Forelimb muscle (tissue), 1 donor: ENCODE data around the gene NQO1. TPM values are rescaled to one million over a fixed set of nuclear protein-coding genes. Genes with fewer than 3 reads are reported as not detected.

ENCODE experiments used
- DNase-seq: peaks from one replicate; pipeline ENCODE4 v3.0.0-alpha.2; 2013; ENCODE audit warnings: low read depth
- polyA plus RNA-seq: library from polyadenylated mRNA; unstranded; fragments of 120-200 nt; gene quantifications from one replicate; pipeline ENCODE4 v1.2.1, GENCODE V29; 2013; ENCODE audit not compliant: insufficient read length

Gene NQO1
- polyA plus RNA-seq, 1 donor: 12.3 TPM

GRCh38 chr16:69706256-69706974 lies 19.9 kb downstream of the NQO1 start:
- DNase-seq: no peak

DNA sequence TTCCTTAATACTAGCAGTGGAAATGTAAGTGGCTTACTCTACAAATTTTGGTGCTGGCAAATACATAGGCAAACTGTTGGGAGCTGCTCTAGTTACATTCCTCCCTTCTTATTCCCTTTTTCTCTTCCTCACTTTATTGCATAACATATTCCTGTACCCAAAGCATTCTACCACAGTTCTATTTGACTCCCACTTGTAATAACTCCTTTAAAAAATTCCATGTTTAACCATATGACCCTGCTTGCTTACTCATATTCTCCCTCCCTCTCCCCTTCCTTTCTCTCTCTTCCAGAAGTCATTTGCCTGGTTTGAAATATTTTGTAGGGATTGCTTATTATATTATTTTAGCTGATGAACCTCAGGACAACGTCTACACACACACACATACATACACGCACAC lies 22.7 kb downstream of the NQO1 start:
- no peak for DNase-seq

DNA sequence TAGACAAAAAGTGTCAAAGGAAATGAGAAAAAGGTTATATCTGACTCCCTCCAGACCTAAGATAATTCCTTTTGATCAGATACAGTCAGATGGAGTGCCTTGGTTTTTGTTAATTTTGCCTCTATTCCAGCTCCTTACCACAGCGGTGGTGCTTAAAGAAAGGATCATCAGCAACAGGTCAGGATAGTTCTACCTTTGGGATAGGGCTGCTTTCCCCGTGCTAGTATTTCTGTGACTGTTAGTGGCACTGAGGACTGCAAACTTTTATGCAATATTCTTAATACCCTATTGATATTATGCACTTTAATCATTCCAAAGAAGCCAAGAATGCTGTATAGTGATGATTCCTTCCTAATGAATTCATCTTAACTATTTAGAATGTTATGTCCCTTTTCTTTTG lies 24.5 kb downstream of the NQO1 start:
- DNase-seq: no peak

DNA sequence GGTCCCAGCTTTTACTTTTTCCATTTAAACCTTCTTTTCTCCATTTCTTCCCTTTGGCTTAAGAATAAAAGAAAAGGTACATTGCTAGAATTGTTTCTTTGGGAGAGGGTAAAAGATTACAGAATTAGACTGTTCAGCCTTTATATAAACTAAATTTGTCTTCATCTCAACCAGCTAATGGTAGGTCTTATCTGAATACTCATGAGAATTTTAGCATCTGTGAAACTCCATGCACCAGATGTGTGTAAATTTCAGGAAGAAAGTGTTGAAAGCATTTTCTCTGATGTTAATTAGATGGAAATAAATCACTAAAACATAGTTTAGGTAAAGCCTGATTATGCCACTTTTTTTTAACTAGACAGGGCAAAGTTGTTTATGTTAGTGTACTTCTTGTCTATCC lies 24.9 kb downstream of the NQO1 start:
- DNase-seq: no peak

DNA sequence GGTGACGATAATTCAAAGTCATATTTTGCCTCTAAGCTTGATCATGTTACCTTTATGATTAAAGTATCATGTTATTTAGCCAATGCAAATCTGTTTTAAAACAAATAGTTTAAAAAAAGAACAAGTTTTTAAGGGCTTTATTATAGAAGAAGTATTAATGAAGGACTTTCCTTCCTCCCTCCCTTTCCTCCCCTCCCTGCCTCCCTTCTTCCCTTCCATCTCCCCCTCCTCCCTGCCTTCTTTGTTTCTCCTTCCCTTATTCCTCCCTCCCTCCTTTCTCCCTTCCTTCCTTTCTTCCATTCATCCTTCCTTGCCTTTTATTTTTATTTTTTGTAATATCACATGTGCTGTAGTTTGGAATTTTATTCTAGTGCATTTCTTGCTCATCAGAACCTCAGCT lies 26.4 kb downstream of the NQO1 start:
- no peak for DNase-seq

GRCh38 chr16:69698404-69698803 lies 28.0 kb downstream of the NQO1 start:
- no peak for DNase-seq

DNA sequence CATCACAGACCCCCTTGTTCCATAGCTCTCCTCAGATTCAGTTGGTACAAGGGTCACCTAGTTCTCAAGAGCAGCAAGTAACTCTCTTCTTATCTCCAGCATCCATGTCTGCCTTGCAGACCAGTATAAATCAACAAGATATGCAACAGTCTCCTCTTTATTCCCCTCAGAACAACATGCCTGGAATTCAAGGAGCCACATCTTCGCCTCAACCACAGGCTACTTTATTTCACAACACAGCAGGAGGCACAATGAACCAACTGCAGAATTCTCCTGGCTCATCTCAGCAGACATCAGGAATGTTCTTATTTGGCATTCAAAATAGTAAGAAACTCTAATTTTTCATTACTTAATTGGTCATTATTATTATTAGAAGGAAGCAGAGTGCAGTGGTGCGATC lies 32.4 kb downstream of the NQO1 start:
- no peak for DNase-seq

DNA sequence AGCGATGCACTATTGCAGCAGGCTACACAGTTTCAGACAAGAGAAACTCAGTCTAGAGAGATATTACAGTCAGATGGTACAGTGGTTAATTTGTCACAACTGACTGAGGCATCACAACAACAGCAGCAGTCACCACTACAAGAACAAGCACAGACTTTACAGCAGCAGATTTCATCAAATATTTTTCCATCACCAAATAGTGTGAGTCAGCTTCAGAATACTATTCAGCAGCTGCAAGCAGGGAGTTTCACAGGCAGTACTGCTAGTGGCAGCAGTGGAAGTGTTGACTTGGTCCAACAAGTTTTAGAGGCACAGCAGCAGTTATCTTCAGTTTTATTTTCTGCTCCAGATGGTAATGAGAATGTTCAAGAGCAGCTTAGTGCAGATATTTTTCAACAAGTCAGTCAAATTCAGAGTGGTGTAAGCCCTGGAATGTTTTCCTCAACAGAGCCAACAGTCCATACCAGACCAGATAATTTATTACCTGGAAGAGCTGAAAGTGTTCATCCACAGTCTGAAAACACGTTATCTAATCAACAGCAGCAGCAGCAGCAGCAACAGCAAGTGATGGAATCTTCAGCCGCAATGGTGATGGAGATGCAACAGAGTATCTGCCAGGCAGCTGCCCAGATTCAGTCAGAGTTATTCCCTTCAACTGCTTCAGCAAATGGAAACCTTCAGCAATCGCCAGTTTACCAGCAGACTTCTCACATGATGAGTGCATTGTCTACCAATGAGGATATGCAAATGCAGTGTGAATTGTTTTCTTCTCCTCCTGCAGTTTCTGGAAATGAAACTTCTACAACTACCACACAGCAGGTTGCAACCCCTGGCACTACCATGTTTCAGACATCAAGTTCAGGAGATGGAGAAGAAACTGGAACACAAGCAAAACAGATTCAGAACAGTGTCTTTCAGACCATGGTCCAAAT lies 34.1 kb downstream of the NQO1 start:
- no peak for DNase-seq

GRCh38 chr16:69688589-69688988 lies 37.8 kb downstream of the NQO1 start:
- DNase-seq: no peak

DNA sequence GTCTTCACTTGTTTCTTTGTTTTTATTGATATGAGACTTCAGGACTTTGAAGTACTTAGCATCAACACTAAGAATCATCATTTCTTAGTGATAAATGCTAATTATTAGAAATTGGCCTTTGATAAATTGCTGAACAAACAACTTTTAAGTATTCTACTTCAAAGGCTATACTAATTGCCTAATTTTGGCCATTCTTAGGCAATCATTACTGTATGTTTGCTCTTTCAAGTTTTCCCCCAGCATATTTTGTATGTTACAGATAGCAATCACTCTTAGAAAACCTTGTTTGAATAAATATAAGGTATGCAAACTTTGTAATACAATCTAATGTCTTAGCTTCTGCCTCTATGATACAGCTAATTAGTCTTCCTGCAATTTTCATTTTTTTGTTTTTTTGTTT lies 46.0 kb downstream of the NQO1 start:
- DNase-seq: no peak

DNA sequence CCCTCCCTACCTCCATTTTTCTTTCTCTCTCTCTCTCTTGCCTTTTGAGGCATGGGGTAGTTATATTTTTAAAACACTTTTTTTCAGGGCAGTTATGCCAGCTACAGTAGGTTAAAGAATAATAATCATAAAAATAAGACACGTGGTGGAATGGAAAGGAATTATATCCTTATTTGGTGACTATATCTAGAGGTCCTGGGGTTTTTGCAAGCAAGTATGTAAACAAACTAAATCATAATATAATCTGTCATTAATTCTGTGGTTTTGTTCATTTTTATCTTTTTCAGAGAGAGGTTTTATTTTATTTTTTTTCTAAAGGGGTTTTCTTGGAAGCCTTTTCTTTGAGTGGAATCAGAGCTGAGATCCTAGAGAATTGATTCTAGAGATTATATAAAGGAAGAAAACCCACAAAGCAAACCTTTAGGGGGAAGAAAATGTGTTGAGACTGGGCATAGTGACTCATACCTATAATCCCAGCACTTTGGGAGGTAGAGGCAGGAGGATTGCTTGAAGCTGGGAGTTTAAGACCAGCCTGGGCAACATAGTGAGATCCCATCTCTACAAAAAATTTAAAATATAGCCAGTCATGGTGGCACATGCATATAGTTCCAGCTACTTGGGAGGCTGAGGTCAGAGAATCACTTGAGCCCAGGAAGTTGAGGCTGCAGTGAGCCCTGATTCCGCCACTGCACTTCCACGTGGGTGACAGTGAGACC lies 53.2 kb downstream of the NQO1 start:
- DNase-seq: no peak

GRCh38 chr16:69672315-69672997 lies 53.9 kb downstream of the NQO1 start:
- DNase-seq: no peak

GRCh38 chr16:69669577-69669976 lies 56.8 kb downstream of the NQO1 start:
- DNase-seq: no peak

GRCh38 chr16:69663846-69664245 lies 62.5 kb downstream of the NQO1 start:
- no peak for DNase-seq

DNA sequence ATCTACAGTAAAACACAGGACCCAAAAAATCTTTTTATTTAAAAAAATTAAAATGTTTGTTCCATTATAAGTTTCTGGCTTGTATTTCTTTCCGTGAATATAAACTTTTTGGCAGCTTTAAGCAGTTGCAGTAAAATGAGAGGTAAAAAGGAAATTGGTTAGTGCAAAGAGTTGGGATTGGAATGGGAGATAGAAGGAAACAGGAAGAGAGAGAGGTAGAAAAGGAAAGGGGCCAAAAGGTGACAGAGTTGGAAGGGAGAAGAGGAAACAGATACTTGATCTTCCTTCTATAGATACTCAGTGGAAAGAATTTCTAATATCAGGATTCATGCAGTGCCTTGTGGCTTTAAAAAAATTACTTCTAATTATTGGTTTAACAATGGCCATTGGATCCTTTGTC lies 63.5 kb downstream of the NQO1 start:
- no peak for DNase-seq

GRCh38 chr16:69660166-69660565 lies 66.2 kb downstream of the NQO1 start:
- no peak for DNase-seq

Other genes starting within 250 kb of the NQO1 start
- gene NFAT5, start 160.6 kb downstream of the NQO1 start, polyA plus RNA-seq: 15.2 TPM
- 47.0 TPM for gene NOB1, start 28.4 kb upstream of the NQO1 start, polyA plus RNA-seq
- 14.5 TPM for gene WWP2, start 35.8 kb upstream of the NQO1 start, polyA plus RNA-seq
- 0.46 TPM for gene CLEC18A, start 224.8 kb upstream of the NQO1 start, polyA plus RNA-seq